HEK293 (cell line): ENCODE results near the gene KIF26B.

Source experiments
- CTCF ChIA-PET: fragments of 350-600 bp; formaldehyde crosslinking; extraction: SDS; loops from one replicate; lab custom pipeline; 2021; ENCODE audit warnings: antibody characterized with exemption; lab: Yijun Ruan, JAX
- POLR2A ChIA-PET: fragments of 300-600 bp; formaldehyde crosslinking; extraction: SDS; loops from one replicate; lab custom pipeline; 2020; ENCODE audit warnings: antibody characterized with exemption, inconsistent platforms; lab: Yijun Ruan, JAX
- H3K27ac ChIP-seq: fragments of 200-500 bp; sonication (Bioruptor generic); 2 replicates; pipeline ENCODE4 v1.5.1; 2014; ENCODE audit warnings: low read depth, low read length, control low read depth, inconsistent platforms; ENCODE audit errors: extremely low read depth
- H3K36me3 ChIP-seq, 2 experiments: fragments of 200-500 bp in 1 of 2; sonication (Bioruptor generic) in 1 of 2; 1 replicate in 1 of 2; 2 replicates in 1 of 2; pipeline ENCODE4 v1.5.1; 2014 to 2017; ENCODE audit warnings: inconsistent platforms in 2 of 2, low read length in 2 of 2; ENCODE audit not compliant: control insufficient read depth in 2 of 2, insufficient read depth in 1 of 2
- H3K4me1 ChIP-seq: fragments of 200-500 bp; sonication (Bioruptor generic); 2 replicates; pipeline ENCODE4 v1.5.1; 2014; ENCODE audit warnings: mild to moderate bottlenecking, low read length, inconsistent platforms; ENCODE audit not compliant: control insufficient read depth, insufficient read depth
- H3K4me3 ChIP-seq: 2 replicates; pipeline ENCODE4 v1.5.1; 2011; ENCODE audit warnings: low read depth, mild to moderate bottlenecking, control low read depth, low read length, moderate library complexity
- H3K9me3 ChIP-seq: fragments of 200-500 bp; sonication (Bioruptor generic); 2 replicates; pipeline ENCODE4 v1.5.1; 2014; ENCODE audit warnings: low read depth, low read length, inconsistent platforms; ENCODE audit not compliant: control insufficient read depth, insufficient read depth
- AEBP2 ChIP-seq: fragments of 450-650 bp; formaldehyde crosslinking; IDR thresholded peaks from 2 replicates; pipeline ENCODE4 v1.5.1; 2016; ENCODE audit warnings: missing biosample characterization, missing genetic modification characterization, borderline replicate concordance
- BCL6B ChIP-seq: fragments of 450-650 bp; formaldehyde crosslinking; IDR thresholded peaks from 2 replicates; pipeline ENCODE4 v1.5.1; 2017; ENCODE audit warnings: missing biosample characterization, missing genetic modification characterization
- HOXC10 ChIP-seq: sonication (generic); formaldehyde crosslinking; IDR thresholded peaks from 2 replicates; pipeline ENCODE4 v1.8.1; 2023; ENCODE audit warnings: mild to moderate bottlenecking, missing genetic modification reagents
- KLF10 ChIP-seq: fragments of 450-650 bp; IDR thresholded peaks from 2 replicates; pipeline ENCODE4 v1.5.1; 2018; ENCODE audit warnings: missing biosample characterization, mild to moderate bottlenecking, missing genetic modification characterization
- SP2 ChIP-seq: fragments of 450-650 bp; formaldehyde crosslinking; IDR thresholded peaks from 2 replicates; pipeline ENCODE4 v1.5.1; 2016; ENCODE audit warnings: missing biosample characterization, missing genetic modification characterization
- TCF7L2 ChIP-seq: IDR thresholded peaks from 2 replicates; pipeline ENCODE4 v1.6.1; 2011; ENCODE audit warnings: low read depth, mild to moderate bottlenecking, inconsistent platforms, low read length, moderate library complexity, borderline replicate concordance
- TSHZ1 ChIP-seq: fragments of 450-650 bp; formaldehyde crosslinking; IDR thresholded peaks from 2 replicates; pipeline ENCODE4 v1.5.1; 2016; ENCODE audit warnings: missing biosample characterization, missing genetic modification characterization, borderline replicate concordance
- ZBTB48 ChIP-seq: fragments of 450-650 bp; formaldehyde crosslinking; IDR thresholded peaks from 2 replicates; pipeline ENCODE4 v1.5.1; 2016; ENCODE audit warnings: missing biosample characterization, missing genetic modification characterization
- ZNF16 ChIP-seq: fragments of 450-650 bp; formaldehyde crosslinking; IDR thresholded peaks from 2 replicates; pipeline ENCODE4 v1.5.1; 2016; ENCODE audit warnings: low read depth, missing biosample characterization, missing genetic modification characterization
- ZNF211 ChIP-seq: fragments of 450-650 bp; formaldehyde crosslinking; IDR thresholded peaks from 2 replicates; pipeline ENCODE4 v1.5.1; 2016; ENCODE audit warnings: low read depth, missing biosample characterization, missing genetic modification characterization
- ZNF266 ChIP-seq: fragments of 450-650 bp; formaldehyde crosslinking; IDR thresholded peaks from 2 replicates; pipeline ENCODE4 v1.5.1; 2016; ENCODE audit warnings: missing biosample characterization, missing genetic modification characterization, low read depth
- ZNF292 ChIP-seq: fragments of 450-650 bp; formaldehyde crosslinking; IDR thresholded peaks from 2 replicates; pipeline ENCODE4 v1.5.1; 2016; ENCODE audit warnings: low read depth, missing biosample characterization, missing genetic modification characterization, borderline replicate concordance
- ZNF341 ChIP-seq: fragments of 450-650 bp; formaldehyde crosslinking; IDR thresholded peaks from 2 replicates; pipeline ENCODE4; 2016; ENCODE audit warnings: low read depth, missing biosample characterization, missing genetic modification characterization
- ZNF366 ChIP-seq: fragments of 450-650 bp; formaldehyde crosslinking; conservative IDR thresholded peaks from 2 replicates; pipeline ENCODE4 v1.5.1; 2016; ENCODE audit warnings: missing biosample characterization, missing genetic modification characterization
- ZNF433 ChIP-seq: fragments of 450-650 bp; formaldehyde crosslinking; IDR thresholded peaks from 2 replicates; pipeline ENCODE4 v1.5.1; 2016; ENCODE audit warnings: missing biosample characterization, missing genetic modification characterization, low read depth
- ZNF48 ChIP-seq: fragments of 450-650 bp; formaldehyde crosslinking; IDR thresholded peaks from 2 replicates; pipeline ENCODE4 v1.5.1; 2016; ENCODE audit warnings: missing biosample characterization, missing genetic modification characterization
- ZNF521 ChIP-seq: fragments of 450-650 bp; formaldehyde crosslinking; IDR thresholded peaks from 2 replicates; pipeline ENCODE4 v1.5.1; 2017; ENCODE audit warnings: missing biosample characterization, mild to moderate bottlenecking, missing genetic modification characterization
- ZNF549 ChIP-seq: fragments of 450-650 bp; IDR thresholded peaks from 2 replicates; pipeline ENCODE4 v1.5.1; 2018; ENCODE audit warnings: missing biosample characterization, missing genetic modification characterization, mild to moderate bottlenecking, inconsistent platforms, moderate library complexity
- ZNF585B ChIP-seq: fragments of 450-650 bp; formaldehyde crosslinking; IDR thresholded peaks from 2 replicates; pipeline ENCODE4 v1.5.1; 2016; ENCODE audit warnings: missing biosample characterization, missing genetic modification characterization
- ZNF654 ChIP-seq: fragments of 450-650 bp; formaldehyde crosslinking; IDR thresholded peaks from 2 replicates; pipeline ENCODE4 v1.5.1; 2016; ENCODE audit warnings: low read depth, missing biosample characterization, missing genetic modification characterization
- ZNF704 ChIP-seq: fragments of 450-650 bp; formaldehyde crosslinking; IDR thresholded peaks from 2 replicates; pipeline ENCODE4 v1.5.1; 2016; ENCODE audit warnings: missing biosample characterization, missing genetic modification characterization
- ZNF791 ChIP-seq: fragments of 450-650 bp; formaldehyde crosslinking; IDR thresholded peaks from 2 replicates; pipeline ENCODE4 v1.5.1; 2016; ENCODE audit warnings: missing biosample characterization, missing genetic modification characterization
- ZSCAN5A ChIP-seq: fragments of 450-650 bp; formaldehyde crosslinking; IDR thresholded peaks from 2 replicates; pipeline ENCODE4 v1.5.1; 2016; ENCODE audit warnings: missing biosample characterization, missing genetic modification characterization

KIF26B gene

GRCh38 chr1:245270972-245271371, 116.2 kb downstream of the KIF26B start:
- H3K4me1 ChIP-seq = no peaks in the 10 kb centered on the region
- POLR2A ChIA-PET = no interaction called here
- no peak overlapping the region for H3K27ac ChIP-seq
- no peaks in the 10 kb centered on the region for H3K9me3 ChIP-seq
- CTCF ChIA-PET = no interaction called here
- no peak overlapping the region for H3K4me3 ChIP-seq
- TF ChIP-seq TCF7L2 = no peak
- TF ChIP-seq ZNF16 (tag by site-specific recombination) = no peak
- no peak for TF ChIP-seq ZNF791 (tag by site-specific recombination)
- no peak for TF ChIP-seq ZNF549 (tag by site-specific recombination)
- no peak for TF ChIP-seq BCL6B (tag by site-specific recombination)
- TF ChIP-seq TSHZ1 (tag by site-specific recombination) = no peak
- TF ChIP-seq ZNF433 = no peak
- TF ChIP-seq ZNF48 = no peak
- TF ChIP-seq ZNF654 (tag by site-specific recombination) = no peak
- no peak for TF ChIP-seq ZNF366
- no peaks in the 10 kb centered on the region for H3K36me3 ChIP-seq

GRCh38 chr1:245272676-245273075, 117.9 kb downstream of the KIF26B start:
- H3K9me3 ChIP-seq = no peaks in the 10 kb centered on the region
- no peaks in the 10 kb centered on the region for H3K36me3 ChIP-seq
- H3K27ac ChIP-seq = no peak overlapping the region
- no peak overlapping the region for H3K4me3 ChIP-seq
- ChIA-PET CTCF (no interaction called here), POLR2A (no interaction called here)
- no peak for TF ChIP-seq ZNF704 (tag by site-specific recombination)
- TF ChIP-seq ZBTB48 (tag by site-specific recombination) = no peak
- TF ChIP-seq SP2 = no peak
- TF ChIP-seq ZNF521 = no peak
- no peak for TF ChIP-seq ZNF292 (tag by site-specific recombination)
- TF ChIP-seq ZNF341 (tag by site-specific recombination) = no peak
- TF ChIP-seq KLF10 = no peak
- TF ChIP-seq ZNF366 = no peak
- TF ChIP-seq ZNF266 (tag by site-specific recombination) = no peak
- TF ChIP-seq HOXC10 (CRISPR knock-in tag) = no peak
- TF ChIP-seq ZNF211 = no peak
- TF ChIP-seq ZSCAN5A (tag by site-specific recombination) = no peak
- TF ChIP-seq ZNF585B (tag by site-specific recombination) = no peak
- no peak for TF ChIP-seq AEBP2 (tag by site-specific recombination)
- no peaks in the 10 kb centered on the region for H3K4me1 ChIP-seq
